ENCODE results near the gene LHFPL5. TPM values are rescaled to one million over a fixed set of nuclear protein-coding genes. Genes with fewer than 3 reads are reported as not detected.

LHFPL5 gene
- total and polyA plus RNA-seq, 2 of the 13 experiments (the other 11 are each of a cell fraction or from before 2014, with no cell fraction given): 0.03 TPM; not detected in 1

GRCh38 chr6:35804996-35805736, at the start of gene LHFPL5 (continued):
- TF ChIP-seq ZNF343 (CRISPR knock-in tag; IDR thresholded peaks at IDR 0.05) (peak; percentile 83; the same call in 1 of the 2 replicates), RAD51 (IDR thresholded peaks at IDR 0.05; ENCODE audit: borderline replicate concordance) (no peak), HOXA9 (CRISPR knock-in tag; IDR thresholded peaks at IDR 0.05; ENCODE audit: borderline replicate concordance) (peak; percentile 98), HIC2 (CRISPR knock-in tag; IDR thresholded peaks at IDR 0.05; ENCODE audit: low read depth) (peak; percentile 32; the same call in 1 of the 2 replicates), PCBP1 (IDR thresholded peaks at IDR 0.05; ENCODE audit: borderline replicate concordance, low read depth, low read length) (no peak), ZNF326 (CRISPR knock-in tag; IDR thresholded peaks at IDR 0.05; ENCODE audit: borderline replicate concordance) (peak; percentile 80; the same call in 1 of the 2 replicates), DMAP1 (CRISPR knock-in tag; IDR thresholded peaks at IDR 0.05) (peak; percentile 48; the same call in 1 of the 2 replicates), AHR (CRISPR knock-in tag; IDR thresholded peaks at IDR 0.05) (peak; percentile 100), KDM5B (CRISPR knock-in tag; IDR thresholded peaks at IDR 0.05; ENCODE audit: borderline replicate concordance) (peak; percentile 96), MAX (IDR thresholded peaks at IDR 0.05) (no peak), ARNT2 (CRISPR knock-in tag; IDR thresholded peaks at IDR 0.05; ENCODE audit: low read depth) (peak; percentile 99), ZNF160 (CRISPR knock-in tag; IDR thresholded peaks at IDR 0.05) (peak; percentile 99), BRD4 (CRISPR knock-in tag; IDR thresholded peaks at IDR 0.05) (no peak), MLLT10 (CRISPR knock-in tag; IDR thresholded peaks at IDR 0.05) (no peak), ZNF292 (CRISPR knock-in tag; IDR thresholded peaks at IDR 0.05; ENCODE audit: borderline replicate concordance, low read depth) (no peak), ZNF800 (CRISPR knock-in tag; IDR thresholded peaks at IDR 0.05) (peak; percentile 93), ZNF510 (CRISPR knock-in tag; IDR thresholded peaks at IDR 0.05; ENCODE audit: low read depth) (peak; percentile 97; the same call in 1 of the 2 replicates), CREB3 (CRISPR knock-in tag; IDR thresholded peaks at IDR 0.05) (peak; percentile 98), KDM5A (IDR thresholded peaks at IDR 0.05; ENCODE audit: borderline replicate concordance, low read length) (no peak), GMEB2 (CRISPR knock-in tag; IDR thresholded peaks at IDR 0.05; ENCODE audit: low read depth) (no peak), FUBP1 (CRISPR knock-in tag; IDR thresholded peaks at IDR 0.05; ENCODE audit: borderline replicate concordance) (no peak)
